ENCODE measurements around the gene LPIN1.

GRCh38 chr2:11717623-11718022 lies 28.8 kb upstream of the LPIN1 start:
- no peak for TF ChIP-seq CTCF (IDR thresholded peaks at IDR 0.05)
- TF ChIP-seq USF2 (IDR thresholded peaks at IDR 0.05), result no peak
- no peak for TF ChIP-seq RAD21 (conservative IDR thresholded peaks at IDR 0.05 in 1 of 2, IDR thresholded peaks at IDR 0.05 in 1 of 2)
- TF ChIP-seq POLR2A (IDR thresholded peaks at IDR 0.05; ENCODE audit: low read length), result no peak

All from A549 (cell line).